Measurements from ENCODE around the gene MTMR4.
A peak's percentile ranks its signal among the peaks of the same experiment; 100 is the strongest.
"Not testable (repeated sequence)": the region's sequence is repeated elsewhere in the genome, so short reads cannot be mapped to it uniquely, and the experiment has no call there.

The MTMR4 gene

GRCh38 chr17:58513965-58514769, at the start of gene MTMR4:
Gene MTMR4 (minus strand): TSS chr17:58514638. CDS start chr17:58514407, 231 bp downstream.
- peak; percentile 69 for DNase-seq

GRCh38 chr17:58560511-58560910, 46.1 kb upstream of the MTMR4 start:
- DNase-seq = no peak

GRCh38 chr17:58557981-58558380, 43.5 kb upstream of the MTMR4 start:
- DNase-seq = no peak

GRCh38 chr17:58556833-58557250, 42.4 kb upstream of the MTMR4 start:
- DNase-seq = no peak

DNA sequence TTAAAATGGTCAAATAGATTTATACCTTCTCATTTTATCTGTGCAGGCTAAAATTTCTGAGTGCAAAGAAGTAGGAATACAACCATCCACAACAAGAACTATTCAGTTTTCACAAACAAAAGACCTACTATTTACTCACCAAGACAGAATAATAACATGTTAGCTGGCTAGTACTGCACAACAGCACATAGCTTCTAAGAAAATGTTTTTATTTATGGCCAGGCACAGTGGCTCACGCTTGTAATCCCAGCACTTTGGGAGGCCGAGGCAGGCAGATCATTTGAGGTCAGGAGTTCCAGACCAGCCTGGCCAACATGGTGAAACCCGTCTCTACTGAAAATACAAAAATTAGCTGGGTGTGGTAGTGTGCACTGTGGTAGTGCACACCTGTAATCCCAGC, 40.7 kb upstream of the MTMR4 start:
- not testable (repeated sequence) for DNase-seq

DNA sequence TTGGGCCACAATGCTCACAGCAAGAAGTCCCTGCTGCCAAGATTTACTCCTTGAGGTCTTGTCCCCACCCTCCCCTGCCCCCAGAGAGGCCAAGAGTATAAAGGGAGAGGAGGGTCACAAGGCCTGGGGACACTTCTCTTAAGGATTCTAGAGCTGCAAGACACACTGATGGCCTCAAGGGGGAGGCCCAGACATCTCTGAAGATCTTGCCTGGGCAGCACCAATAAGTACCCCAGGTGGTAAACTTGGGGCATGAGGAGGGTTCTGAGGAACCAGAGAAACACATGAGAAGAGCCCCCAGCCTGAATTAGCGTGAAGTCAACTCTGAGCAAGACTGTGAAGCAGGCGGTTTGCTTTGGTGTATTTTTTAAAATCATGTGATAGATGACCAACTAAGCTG, 26.8 kb upstream of the MTMR4 start:
- DNase-seq = no peak

GRCh38 chr17:58539698-58540097, 25.3 kb upstream of the MTMR4 start:
- no peak for DNase-seq

DNA sequence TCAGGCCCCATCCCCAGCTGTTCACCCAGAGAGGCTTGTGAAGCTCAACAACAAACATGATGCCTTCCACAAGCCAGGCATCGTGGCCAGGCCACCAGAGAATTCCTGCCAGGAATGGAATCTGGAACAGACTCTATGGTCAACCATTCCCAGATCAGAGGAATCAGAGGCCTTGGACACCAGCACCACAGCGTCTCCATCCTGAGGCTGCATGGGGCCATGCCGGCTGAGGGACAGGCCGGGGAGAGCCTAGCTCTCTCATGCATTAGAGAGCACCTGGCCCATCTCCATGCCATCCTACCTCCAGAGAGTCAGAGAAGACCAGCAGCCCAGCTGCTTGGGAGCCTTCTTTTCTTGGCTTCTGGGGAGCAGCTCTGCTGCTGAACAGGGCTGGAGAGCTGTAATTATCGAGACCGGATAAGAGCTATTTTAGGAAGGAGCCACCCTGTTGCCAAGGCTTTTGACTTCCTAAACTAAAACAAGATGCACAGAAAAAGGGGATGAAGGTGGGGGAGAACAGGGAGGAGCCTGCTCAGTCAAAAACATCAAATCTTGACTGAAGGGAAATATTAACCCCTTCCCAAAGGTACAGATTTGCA, 24.5 kb upstream of the MTMR4 start:
- DNase-seq = no peak

GRCh38 chr17:58537266-58537665, 22.8 kb upstream of the MTMR4 start:
- no peak for DNase-seq

DNA sequence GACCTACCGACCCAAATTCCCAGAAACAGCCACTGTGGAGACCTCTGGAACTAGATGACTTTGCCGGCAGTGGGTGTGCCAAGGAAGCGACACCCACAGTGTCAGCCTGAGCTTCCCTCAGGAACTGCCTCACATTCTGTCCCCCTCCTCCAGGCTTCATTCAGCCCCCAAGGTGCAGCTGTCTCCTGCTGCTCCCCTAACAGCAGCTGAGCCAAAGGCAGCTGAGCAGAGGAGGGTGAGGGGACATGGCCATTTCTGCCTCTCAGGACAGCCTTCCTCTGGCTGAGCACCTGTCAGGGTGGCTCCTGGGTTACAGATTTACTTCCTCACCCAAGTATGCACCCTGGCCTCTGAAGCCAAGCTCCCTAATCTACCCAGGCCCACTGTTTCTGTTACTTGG, 22.1 kb upstream of the MTMR4 start:
- DNase-seq = no peak

DNA sequence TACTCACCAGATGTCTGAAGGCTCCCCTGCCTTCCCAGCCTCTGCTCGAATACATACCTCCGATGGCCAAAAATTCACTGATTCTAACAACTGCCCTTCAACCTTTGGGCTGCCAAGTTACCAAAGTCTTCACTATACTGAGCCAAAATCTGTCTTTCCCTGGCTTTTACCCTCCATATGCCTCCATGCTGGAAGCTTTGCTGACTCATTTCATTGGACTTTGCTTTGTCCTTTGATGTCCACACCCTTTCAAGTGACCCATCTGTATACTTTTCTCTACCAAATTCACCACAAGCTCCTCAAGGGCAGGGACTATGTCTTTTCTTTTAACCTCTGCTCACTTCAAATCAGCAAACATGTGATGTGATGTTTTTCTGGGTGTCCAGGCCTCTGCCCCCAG, 21.0 kb upstream of the MTMR4 start:
- DNase-seq = no peak

DNA sequence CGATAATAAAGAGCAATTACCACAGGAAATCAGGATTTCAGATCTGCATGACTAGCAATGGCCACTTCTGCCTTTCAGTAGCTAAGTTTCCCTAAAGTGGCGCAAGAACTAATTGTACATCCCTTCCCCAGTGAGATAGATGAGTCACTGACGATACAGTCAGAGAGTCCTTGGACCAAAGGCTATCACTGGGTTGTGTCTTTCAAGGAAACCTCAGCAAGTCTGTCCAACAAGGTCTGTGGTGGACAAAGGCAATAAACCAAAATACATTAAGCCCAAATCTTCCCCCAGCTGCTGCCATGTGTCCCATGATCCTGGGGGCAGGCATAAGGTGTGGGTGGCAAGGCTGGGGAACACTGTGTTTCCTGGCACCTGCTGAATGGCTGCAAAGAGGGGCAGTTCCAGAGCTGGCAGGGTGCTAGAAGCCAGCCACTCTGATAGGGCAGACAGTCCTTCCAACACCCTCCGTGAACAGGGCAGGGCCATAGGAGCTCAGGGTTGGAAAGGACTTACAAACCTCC, 20.5 kb upstream of the MTMR4 start:
- DNase-seq = no peak

DNA sequence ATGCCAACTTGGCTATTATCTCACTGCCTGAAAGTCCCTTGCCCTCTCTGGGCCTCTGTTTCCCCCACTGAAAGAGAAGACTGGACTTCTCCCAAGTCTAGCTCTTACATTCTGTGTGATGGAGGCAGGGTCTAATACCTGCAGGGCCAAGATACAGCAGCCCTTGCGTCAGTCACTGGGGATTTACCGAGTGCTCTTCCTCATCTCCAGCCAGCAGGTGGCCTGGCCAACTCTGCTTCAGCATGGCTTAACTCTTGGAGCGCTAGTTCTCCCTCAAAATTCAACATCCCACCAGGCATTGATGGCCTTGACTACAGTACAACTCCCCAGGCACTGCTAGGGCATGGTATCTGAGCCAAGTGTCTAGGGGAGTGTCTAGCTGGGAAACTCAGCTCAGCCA, 19.9 kb upstream of the MTMR4 start:
- DNase-seq = no peak

DNA sequence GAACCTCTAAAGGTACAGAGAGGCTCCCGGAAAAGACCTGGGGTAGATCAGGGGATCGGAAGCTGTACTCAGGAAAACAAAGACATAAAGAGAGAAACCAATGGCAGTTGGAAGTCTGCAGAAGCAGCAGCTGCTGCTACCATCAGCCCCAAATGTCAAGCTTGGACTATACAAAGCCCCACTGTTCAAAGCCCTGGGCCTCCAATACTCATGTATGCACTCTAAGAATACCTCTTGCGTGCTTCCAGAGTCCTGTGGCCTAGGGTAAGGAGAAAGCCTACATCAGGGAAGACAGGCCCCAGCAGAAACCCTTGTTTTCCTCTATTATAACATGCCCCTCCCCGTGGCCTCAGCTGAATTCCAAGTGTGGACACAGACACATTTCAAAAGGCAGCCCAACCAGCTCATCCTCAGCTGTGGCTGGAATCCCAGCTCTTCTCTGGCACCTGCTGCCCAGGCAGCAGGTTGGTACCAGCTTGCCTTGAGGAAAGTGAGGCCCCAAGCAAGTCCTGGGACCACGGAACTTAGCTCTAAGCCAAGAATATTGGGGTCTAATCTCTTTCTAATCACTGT, 19.3 kb upstream of the MTMR4 start:
- no peak for DNase-seq

DNA sequence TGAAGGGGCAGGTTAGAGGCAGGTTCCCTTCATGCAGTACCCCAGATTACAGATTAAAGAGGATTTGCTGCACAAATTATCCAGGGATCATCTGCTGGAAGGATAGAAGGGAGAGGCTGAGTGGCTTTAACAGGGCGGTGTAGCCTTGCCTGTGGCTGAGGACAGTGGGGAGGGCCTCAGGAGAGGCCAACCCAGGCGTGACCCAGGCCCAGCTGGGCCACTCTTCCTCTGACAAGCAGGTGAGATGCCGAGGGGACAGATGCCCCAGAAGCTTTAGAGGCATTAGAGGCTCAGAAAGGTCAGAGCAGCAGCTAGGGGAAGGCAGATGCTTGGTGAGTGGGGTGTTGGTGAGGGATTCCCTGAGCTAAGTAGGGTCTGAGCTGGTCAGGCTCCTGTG, 18.1 kb upstream of the MTMR4 start:
- DNase-seq = no peak

- DNase-seq = peak; percentile 56
These were observed 17.5 kb upstream of the MTMR4 start for GRCh38 chr17:58531661-58532554.

- DNase-seq = no peak
These were observed 16.7 kb upstream of the MTMR4 start for GRCh38 chr17:58531122-58531521.

DNA sequence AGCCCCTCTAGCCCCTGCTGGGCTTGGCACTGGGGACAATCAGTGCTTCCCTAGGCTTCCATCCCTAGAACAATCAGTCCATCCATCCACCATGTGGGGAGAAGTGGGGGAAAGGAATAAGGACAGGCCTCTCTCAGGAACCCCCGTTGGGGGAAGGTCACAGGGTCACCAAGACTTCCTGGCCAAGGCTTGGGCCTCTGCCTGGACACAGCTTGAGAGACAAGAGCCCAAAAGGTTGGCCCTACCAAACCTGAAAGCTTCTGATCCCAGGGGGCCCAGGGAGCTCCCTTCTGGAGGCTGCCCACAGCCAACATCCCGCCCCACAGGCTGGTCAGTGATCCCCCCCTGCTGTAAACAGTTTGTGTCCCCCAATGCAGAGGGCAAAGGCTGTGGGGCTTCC, 16.2 kb upstream of the MTMR4 start:
- no peak for DNase-seq

- no peak for DNase-seq
These were observed 14.8 kb upstream of the MTMR4 start for GRCh38 chr17:58529275-58529674.

GRCh38 chr17:58528443-58528842, 14.0 kb upstream of the MTMR4 start:
- no peak for DNase-seq

- no peak for DNase-seq
These were observed 13.5 kb upstream of the MTMR4 start for GRCh38 chr17:58527949-58528348.

DNA sequence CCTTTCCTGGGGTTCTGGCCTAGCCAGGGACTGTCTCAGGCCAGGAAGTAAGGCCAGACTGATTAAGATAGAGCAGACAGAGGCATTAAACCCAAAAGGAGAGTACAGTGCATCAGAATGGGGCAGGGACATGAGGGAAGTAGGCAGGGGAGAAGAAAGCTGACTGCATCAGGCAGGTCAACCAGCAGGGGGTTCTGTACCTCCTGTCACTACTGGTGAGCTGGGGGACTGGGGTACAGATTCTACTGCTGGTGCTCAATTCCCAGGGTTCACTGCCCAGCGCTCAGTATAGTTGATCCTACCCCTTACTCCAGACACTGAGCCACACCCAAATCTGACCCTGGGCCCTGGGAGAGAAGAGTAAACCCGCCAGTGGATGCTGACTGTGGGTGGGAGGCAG, 12.9 kb upstream of the MTMR4 start:
- DNase-seq = no peak

- no peak for DNase-seq
These were observed 10.8 kb upstream of the MTMR4 start for GRCh38 chr17:58525239-58525638.

Data from activated CD4-positive, alpha-beta T cell treated with anti-CD3 and anti-CD28 coated beads, Interleukin-2, amount 50 U/mL, for 1 hour (primary cell).